ENCODE measurements around the gene RAPGEF1.

RAPGEF1 gene

GRCh38 chr9:131577005-131578000 is 162.6 kb downstream of the RAPGEF1 start:
- Histone ChIP-seq H3K27ac (no peak overlapping the region), H3K9ac (ENCODE audit: insufficient read length) (no peak overlapping the region), H3K36me3 (ENCODE audit: insufficient read depth, low read length) (no peaks in the 10 kb centered on the region), H3K9me3 (ENCODE audit: low read depth, low read length) (no peaks in the 10 kb centered on the region), H3K4me3 (no peak overlapping the region)
- DNase-seq (ENCODE audit: low read depth, low spot score), result no peak
- TF ChIP-seq FOXP2 (optimal IDR thresholded peaks at IDR 0.05; ENCODE audit: control extremely low read depth, extremely low read length, insufficient read depth) (no peak), EZH2 (IDR thresholded peaks at IDR 0.05) (no peak), POLR2AphosphoS5 (IDR thresholded peaks at IDR 0.05; ENCODE audit: borderline replicate concordance, low read depth, low read length) (no peak)

GRCh38 chr9:131575946-131576853 is 163.7 kb downstream of the RAPGEF1 start:
- no peak overlapping the region for H3K9ac ChIP-seq (ENCODE audit: insufficient read length)
- no peak for DNase-seq (ENCODE audit: low read depth, low spot score)
- TF ChIP-seq EZH2 (IDR thresholded peaks at IDR 0.05) (no peak), POLR2AphosphoS5 (IDR thresholded peaks at IDR 0.05; ENCODE audit: borderline replicate concordance, low read depth, low read length) (no peak), FOXP2 (optimal IDR thresholded peaks at IDR 0.05; ENCODE audit: control extremely low read depth, extremely low read length, insufficient read depth) (no peak)
- no peak overlapping the region for H3K4me3 ChIP-seq
- no peaks in the 10 kb centered on the region for H3K36me3 ChIP-seq (ENCODE audit: insufficient read depth, low read length)
- no peaks in the 10 kb centered on the region for H3K9me3 ChIP-seq (ENCODE audit: low read depth, low read length)
- H3K27ac ChIP-seq, result no peak overlapping the region

GRCh38 chr9:131574730-131575640 is 164.9 kb downstream of the RAPGEF1 start:
- TF ChIP-seq FOXP2 (optimal IDR thresholded peaks at IDR 0.05; ENCODE audit: control extremely low read depth, extremely low read length, insufficient read depth), result no peak
- TF ChIP-seq POLR2AphosphoS5 (IDR thresholded peaks at IDR 0.05; ENCODE audit: borderline replicate concordance, low read depth, low read length), result no peak
- no peak for TF ChIP-seq EZH2 (IDR thresholded peaks at IDR 0.05)
- DNase-seq (ENCODE audit: low read depth, low spot score), result no peak
- no peaks in the 10 kb centered on the region for H3K36me3 ChIP-seq (ENCODE audit: insufficient read depth, low read length)
- H3K27ac ChIP-seq, result no peak overlapping the region
- H3K4me3 ChIP-seq, result no peak overlapping the region
- no peak overlapping the region for H3K9ac ChIP-seq (ENCODE audit: insufficient read length)
- no peaks in the 10 kb centered on the region for H3K9me3 ChIP-seq (ENCODE audit: low read depth, low read length)

GRCh38 chr9:131567910-131568309 is 172.0 kb downstream of the RAPGEF1 start:
- no peak overlapping the region for H3K4me3 ChIP-seq
- no peaks in the 10 kb centered on the region for H3K9me3 ChIP-seq (ENCODE audit: low read depth, low read length)
- no peak overlapping the region for H3K9ac ChIP-seq (ENCODE audit: insufficient read length)
- no peak for TF ChIP-seq EZH2 (IDR thresholded peaks at IDR 0.05)
- no peak for TF ChIP-seq FOXP2 (optimal IDR thresholded peaks at IDR 0.05; ENCODE audit: control extremely low read depth, extremely low read length, insufficient read depth)
- TF ChIP-seq POLR2AphosphoS5 (IDR thresholded peaks at IDR 0.05; ENCODE audit: borderline replicate concordance, low read depth, low read length), result no peak
- no peak overlapping the region for H3K27ac ChIP-seq
- no peaks in the 10 kb centered on the region for H3K36me3 ChIP-seq (ENCODE audit: insufficient read depth, low read length)
- DNase-seq (ENCODE audit: low read depth, low spot score), result no peak

- DNase-seq (ENCODE audit: low read depth, low spot score), result no peak
- Histone ChIP-seq H3K27ac (no peak overlapping the region), H3K9me3 (ENCODE audit: low read depth, low read length) (no peaks in the 10 kb centered on the region), H3K36me3 (ENCODE audit: insufficient read depth, low read length) (no peaks in the 10 kb centered on the region), H3K9ac (ENCODE audit: insufficient read length) (no peak overlapping the region), H3K4me3 (no peak overlapping the region)
- TF ChIP-seq POLR2AphosphoS5 (IDR thresholded peaks at IDR 0.05; ENCODE audit: borderline replicate concordance, low read depth, low read length) (no peak), EZH2 (IDR thresholded peaks at IDR 0.05) (no peak), FOXP2 (optimal IDR thresholded peaks at IDR 0.05; ENCODE audit: control extremely low read depth, extremely low read length, insufficient read depth) (no peak)
Observed at GRCh38 chr9:131566158-131566557, 173.7 kb downstream of the RAPGEF1 start.

GRCh38 chr9:131565369-131565768 is 174.5 kb downstream of the RAPGEF1 start:
- Histone ChIP-seq H3K36me3 (ENCODE audit: insufficient read depth, low read length) (no peaks in the 10 kb centered on the region), H3K4me3 (no peak overlapping the region), H3K27ac (no peak overlapping the region), H3K9me3 (ENCODE audit: low read depth, low read length) (no peaks in the 10 kb centered on the region), H3K9ac (ENCODE audit: insufficient read length) (no peak overlapping the region)
- TF ChIP-seq EZH2 (IDR thresholded peaks at IDR 0.05) (no peak), FOXP2 (optimal IDR thresholded peaks at IDR 0.05; ENCODE audit: control extremely low read depth, extremely low read length, insufficient read depth) (no peak), POLR2AphosphoS5 (IDR thresholded peaks at IDR 0.05; ENCODE audit: borderline replicate concordance, low read depth, low read length) (no peak)
- no peak for DNase-seq (ENCODE audit: low read depth, low spot score)

- TF ChIP-seq EZH2 (IDR thresholded peaks at IDR 0.05), result no peak
- no peak for TF ChIP-seq FOXP2 (optimal IDR thresholded peaks at IDR 0.05; ENCODE audit: control extremely low read depth, extremely low read length, insufficient read depth)
- TF ChIP-seq POLR2AphosphoS5 (IDR thresholded peaks at IDR 0.05; ENCODE audit: borderline replicate concordance, low read depth, low read length), result no peak
- no peak overlapping the region for H3K27ac ChIP-seq
- no peak overlapping the region for H3K9ac ChIP-seq (ENCODE audit: insufficient read length)
- H3K4me3 ChIP-seq, result no peak overlapping the region
- H3K9me3 ChIP-seq (ENCODE audit: low read depth, low read length), result no peaks in the 10 kb centered on the region
- DNase-seq (ENCODE audit: low read depth, low spot score), result no peak
- H3K36me3 ChIP-seq (ENCODE audit: insufficient read depth, low read length), result no peaks in the 10 kb centered on the region
Observed at GRCh38 chr9:131562032-131562959, 177.6 kb downstream of the RAPGEF1 start.

Data from SK-N-MC (cell line).